ENCODE results near the gene CSF1. TPM values are rescaled to one million over a fixed set of nuclear protein-coding genes. Genes with fewer than 3 reads are reported as not detected.
"Not testable (repeated sequence)": the region's sequence is repeated elsewhere in the genome, so short reads cannot be mapped to it uniquely, and the experiment has no call there.

The CSF1 gene
- total RNA-seq, 1 donor from 2014 or later: 21.1 TPM

DNA sequence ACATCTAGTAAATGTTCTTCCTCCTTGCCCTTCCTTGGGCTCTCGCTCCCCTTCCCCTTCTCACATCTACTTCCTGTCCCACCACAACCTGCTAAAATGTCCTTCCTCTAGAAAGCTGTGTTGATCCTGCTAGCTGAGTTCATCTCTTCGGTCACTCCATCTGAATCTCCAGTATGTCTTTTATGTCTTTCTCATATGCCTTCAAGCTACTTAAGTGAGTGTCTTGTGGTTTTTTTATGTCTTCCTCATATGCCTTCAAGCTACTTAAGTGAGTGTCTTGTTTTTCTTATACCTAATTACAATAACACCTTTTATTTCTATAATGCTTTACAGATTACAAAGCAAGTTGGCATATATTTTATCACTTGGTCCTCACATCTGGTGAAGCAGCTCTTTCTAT is 33.9 kb downstream of the CSF1 start:
- DNase-seq: no peak

DNA sequence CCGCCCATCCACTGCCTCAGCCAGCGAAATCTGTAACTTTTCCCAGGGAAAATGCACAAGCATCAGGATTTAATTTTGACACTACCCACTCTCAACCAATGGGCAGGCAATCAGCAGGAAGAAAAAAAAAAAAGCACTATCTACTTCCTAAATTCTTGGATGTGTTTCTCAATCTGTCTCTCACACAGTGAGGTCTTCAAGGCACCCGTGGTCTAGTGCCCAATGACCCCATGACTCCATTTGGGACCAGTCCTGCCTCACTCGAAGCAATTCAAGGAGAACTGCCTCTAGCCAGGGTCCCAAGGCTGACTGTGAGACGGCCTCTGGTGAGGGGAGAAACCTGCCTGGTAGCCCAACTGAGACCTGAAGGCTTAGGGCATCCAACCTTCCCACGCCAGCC is 35.9 kb downstream of the CSF1 start:
- no peak for DNase-seq

DNA sequence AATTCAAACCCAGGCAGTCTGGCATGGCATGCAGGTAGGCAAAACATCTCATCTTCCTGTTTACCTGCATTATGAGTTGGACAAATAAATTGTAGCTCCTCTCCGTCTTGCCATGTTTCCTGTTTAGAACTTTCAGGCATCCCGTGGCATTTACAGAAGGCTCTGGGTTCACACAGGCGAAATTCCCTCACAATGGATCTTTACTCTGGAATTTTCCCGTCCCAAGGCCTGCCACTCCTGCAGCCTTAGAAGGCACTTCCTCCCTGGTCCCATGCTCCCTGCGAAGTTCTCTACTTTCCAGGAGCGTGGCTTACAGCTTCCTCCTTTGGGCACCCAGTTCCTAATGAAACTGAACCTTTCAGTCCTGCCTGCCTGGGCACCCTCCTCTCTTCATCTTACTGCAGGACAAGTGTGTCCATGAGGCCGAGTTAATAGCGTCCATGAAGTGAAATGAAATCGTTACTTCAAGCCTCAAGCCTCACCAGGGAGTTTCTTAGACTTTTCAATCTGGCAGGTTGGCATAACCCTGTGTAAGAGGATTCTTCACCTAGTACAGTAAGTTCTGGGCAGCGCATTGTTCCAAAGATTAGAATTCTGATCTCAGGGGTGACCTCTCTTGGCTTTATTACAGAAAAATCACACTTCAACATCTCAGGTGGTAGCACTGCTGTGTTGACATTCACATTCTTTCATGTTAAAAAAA is 37.1 kb downstream of the CSF1 start:
- DNase-seq: peak; percentile 50

DNA sequence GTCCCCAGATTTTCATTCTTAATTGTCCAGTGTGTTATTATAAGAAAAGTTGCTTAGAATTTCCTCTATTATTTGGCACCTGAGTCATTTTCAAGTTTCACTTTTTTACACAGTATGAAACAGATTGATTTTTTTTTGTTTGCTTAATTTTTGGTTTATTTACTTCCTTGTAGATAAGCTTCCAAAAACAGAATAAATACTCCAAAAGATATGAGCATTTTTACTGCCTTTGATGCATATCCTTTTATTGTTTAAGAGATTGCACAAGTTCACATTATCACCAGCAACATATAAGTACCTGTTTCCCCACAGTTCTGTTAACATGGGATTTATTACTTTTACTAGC is 37.6 kb downstream of the CSF1 start:
- no peak for DNase-seq

DNA sequence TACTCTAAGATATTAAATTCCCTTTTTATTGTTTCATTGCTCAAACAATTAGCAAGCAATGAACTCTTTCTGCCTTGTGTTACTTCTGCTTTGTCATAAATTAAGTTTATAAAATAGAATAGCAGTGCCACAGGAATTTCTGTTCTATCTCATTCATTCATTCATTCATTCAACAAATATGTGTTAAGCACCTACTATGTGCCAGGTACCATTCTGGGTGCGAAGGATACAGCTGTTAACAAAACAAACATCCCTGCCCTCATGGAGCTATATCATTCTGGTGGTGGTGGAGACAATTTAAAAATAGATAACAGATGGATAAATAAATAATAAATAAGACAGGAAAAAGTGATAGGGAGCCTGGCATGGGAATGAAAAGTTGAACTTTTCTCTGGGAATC is 39.4 kb downstream of the CSF1 start:
- DNase-seq: no peak

DNA sequence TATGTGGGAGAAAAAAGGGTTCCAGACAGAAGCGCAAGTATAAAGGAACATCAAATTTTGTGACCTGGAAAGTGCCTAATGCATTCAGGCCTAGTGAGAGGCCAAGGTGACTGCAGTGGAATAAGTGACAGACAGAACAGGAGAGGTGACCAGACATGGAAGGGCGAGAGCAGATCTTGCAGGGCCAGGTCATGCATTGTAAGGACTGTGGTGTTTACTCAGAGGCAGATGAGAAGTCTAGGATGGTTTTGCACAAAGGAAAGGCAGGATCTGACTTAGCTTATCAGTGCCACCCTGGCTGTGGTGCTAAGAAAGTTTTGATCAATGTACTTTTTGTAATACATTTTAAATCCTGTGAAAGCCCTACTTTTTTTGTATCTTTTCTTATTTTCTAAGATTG is 39.9 kb downstream of the CSF1 start:
- no peak for DNase-seq

GRCh38 chr1:109951501-109951900 is 40.9 kb downstream of the CSF1 start:
- not testable (repeated sequence) for DNase-seq

GRCh38 chr1:109954041-109954512 is 43.4 kb downstream of the CSF1 start:
- no peak for DNase-seq

- no peak for DNase-seq
Observed at GRCh38 chr1:109959632-109959973, 49.0 kb downstream of the CSF1 start.

DNA sequence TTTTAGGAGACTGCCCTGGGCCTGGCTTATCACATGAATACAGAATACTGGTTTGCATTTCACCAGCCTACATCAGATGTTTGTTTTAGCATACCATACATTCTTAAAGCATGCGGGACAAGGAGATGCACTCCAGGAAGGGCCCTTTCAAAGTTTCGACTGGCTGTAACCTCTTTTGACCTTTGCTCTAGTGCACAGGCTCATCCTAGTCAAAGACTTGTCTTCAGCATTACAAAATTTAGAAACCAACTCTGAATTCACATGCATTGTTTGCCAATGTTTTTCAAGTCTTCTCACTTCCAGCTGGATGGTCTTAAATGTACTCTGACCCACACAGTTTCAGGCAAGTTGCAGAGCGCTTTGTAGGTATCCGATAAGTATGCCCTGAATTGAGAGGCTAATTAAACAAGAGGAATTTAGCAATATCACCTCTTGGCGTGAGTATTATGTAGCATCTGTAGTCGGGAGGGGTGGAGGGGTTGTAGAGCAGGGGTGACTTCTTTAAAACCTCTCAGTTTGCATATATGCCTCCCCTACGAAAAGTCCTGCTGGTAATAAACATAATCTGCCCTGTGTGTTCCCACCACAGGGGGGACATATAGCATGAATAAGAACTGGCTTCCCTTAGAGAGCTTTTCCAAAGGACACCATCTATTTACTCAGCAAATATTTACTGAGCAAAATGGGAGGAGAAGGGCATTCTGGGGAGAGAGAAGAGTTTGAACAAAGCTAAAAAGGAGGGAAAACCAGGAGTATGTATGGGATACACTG is 49.5 kb downstream of the CSF1 start:
- no peak for DNase-seq

GRCh38 chr1:109960745-109961094 is 50.1 kb downstream of the CSF1 start:
- no peak for DNase-seq

GRCh38 chr1:109963864-109964263 is 53.2 kb downstream of the CSF1 start:
- no peak for DNase-seq

- DNase-seq: no peak
Observed at GRCh38 chr1:109969146-109969829, 58.6 kb downstream of the CSF1 start.

- DNase-seq: no peak
Observed at GRCh38 chr1:109969907-109970306, 59.3 kb downstream of the CSF1 start.

DNA sequence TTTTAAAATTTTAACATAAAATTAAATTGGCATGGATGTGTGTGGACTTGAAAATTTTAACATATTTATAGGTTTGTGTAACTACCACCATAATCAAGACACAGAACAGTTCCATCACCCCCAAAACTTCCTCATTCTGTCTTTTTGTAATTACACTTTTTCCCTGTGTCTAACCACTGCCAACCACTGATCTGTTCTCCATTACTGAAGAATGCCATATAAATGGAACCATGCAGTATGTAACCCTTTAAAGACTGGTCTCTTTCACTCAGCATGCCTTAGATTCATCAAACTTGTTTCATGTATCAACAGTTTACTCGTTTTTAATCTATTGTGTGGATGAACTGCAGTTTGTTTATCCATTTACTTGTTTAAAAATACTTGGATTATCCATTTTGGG is 60.9 kb downstream of the CSF1 start:
- no peak for DNase-seq

GRCh38 chr1:109974191-109974590 is 63.5 kb downstream of the CSF1 start:
- DNase-seq: no peak

DNA sequence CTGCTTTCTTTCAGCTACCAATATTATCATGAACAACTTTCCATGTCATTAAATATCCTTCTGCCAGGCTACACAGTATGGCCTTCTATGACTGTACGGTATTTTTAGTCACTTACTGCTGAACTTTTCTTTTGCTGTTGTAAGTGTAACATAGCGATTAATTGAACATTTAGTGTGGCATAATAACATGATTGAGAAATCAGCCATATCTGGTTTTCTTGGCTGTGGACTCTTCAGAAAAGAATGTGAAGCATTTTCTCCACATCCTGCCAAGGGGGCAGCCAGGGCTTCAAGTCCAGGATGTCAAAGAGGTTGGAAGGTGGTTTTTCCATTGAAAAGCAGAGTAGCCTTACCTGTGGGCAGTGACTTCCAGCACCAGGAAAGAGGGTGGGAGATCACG is 65.1 kb downstream of the CSF1 start:
- DNase-seq: peak; percentile 52

- no peak for DNase-seq
Observed at GRCh38 chr1:109976762-109977161, 66.1 kb downstream of the CSF1 start.

GRCh38 chr1:109977225-109977624 is 66.6 kb downstream of the CSF1 start:
- no peak for DNase-seq

- DNase-seq: no peak
Observed at GRCh38 chr1:109977657-109978378, 67.2 kb downstream of the CSF1 start.

DNA sequence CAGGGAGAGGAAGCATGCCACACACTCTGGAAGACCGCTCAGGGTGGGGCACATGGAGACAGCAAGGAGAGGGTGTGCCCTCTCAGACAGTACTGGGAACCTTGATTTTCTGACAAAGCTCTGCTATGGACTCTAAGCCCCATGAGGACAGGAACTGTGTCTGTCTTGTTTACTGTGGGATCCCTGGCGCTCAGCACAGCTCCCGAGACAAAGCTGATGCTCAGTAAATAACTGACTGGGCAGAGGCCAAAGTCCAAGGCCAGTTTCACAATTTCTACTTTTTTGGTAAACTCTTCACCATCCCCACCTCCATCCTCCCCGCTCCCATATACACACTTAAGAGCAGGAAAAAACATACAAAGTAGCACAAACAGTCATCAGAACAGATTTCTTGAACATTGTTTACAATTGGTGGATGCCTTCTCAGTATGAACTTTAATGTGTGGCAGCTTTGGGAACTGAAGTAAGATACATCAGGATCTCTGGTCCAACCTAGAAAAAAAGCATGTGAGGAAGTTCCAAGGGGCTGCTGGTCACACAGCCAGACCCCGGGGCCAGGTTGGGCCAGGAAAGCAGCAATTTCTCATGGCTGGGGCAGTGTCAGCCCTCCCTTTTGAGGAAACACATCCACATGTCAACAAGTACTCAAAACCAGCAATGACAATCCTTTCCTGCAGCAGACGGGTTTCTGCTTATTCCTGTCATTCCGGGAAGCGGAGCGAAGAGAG is 68.3 kb downstream of the CSF1 start:
- peak; percentile 36 for DNase-seq

DNA sequence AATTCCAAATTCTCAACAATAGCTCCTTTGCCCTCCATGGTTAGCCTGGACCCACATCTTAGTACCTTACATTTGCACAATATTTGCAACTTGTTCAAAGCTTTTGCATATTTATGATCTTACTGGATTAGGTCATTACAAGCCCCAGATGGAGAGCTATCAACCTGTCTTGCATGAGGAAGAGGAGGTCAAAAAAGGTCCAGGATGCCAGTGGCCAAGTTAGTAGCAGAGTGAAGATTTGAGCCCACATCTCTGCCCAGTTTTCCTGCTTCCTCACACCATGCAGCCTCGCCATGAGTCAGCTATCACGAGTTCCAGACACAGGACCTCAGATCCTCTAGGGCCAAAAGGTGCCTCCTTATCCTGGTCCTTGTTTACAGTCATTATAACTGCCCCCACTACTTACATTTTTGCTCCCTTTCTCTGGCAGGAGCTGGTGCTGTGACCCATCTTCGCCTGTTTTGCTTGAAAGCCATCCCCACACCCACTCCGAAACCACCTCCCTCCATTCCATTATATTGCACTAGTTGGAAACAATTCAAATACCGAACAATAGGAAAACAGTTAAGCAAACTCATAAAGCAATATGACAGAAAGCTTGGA is 68.9 kb downstream of the CSF1 start:
- DNase-seq: peak; percentile 91

Data from dermis blood vessel endothelial cell (primary cell).